GM21717 (cell line): ENCODE measurements around the gene HOXA7.

Experiments used
- ATAC-seq: cut with Tn5 transposase; IDR thresholded peaks from one replicate; pipeline ENCODE4 v1.9.1; 2021; ENCODE audit warnings: mild to moderate bottlenecking, moderate library complexity; ENCODE audit not compliant: unreplicated experiment

Gene HOXA7

GRCh38 chr7:27182861-27183681 lies 26.6 kb upstream of the HOXA7 start:
- ATAC-seq = no peak

DNA sequence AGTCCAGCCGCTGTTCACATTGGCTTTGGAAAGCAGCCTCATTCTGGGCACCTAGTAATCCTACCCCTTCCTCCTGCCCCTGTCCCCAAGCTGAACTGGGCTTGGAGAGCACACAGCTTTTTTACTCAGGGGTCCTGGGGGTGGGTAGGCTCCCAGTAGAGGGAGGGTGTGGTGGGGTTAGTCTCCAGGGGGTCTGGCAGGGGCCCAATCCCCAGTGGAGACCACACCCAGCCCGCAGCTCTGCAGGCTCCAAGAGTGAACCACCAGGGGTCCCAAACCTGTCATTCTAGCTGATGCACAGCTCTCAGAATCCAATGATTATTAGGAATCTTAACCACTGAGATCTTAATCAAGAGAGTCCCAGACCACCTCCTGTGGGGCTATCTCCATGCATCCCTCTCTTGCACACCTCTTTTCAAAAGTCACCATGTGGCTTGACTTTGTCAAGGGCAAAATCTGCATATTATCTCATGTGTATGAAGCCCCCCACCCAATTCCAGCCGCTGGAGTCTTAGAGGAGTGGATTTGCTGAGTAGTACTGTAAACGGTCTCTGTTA lies 25.9 kb upstream of the HOXA7 start:
- no peak for ATAC-seq

GRCh38 chr7:27181795-27182275 lies 25.4 kb upstream of the HOXA7 start:
- no peak for ATAC-seq

DNA sequence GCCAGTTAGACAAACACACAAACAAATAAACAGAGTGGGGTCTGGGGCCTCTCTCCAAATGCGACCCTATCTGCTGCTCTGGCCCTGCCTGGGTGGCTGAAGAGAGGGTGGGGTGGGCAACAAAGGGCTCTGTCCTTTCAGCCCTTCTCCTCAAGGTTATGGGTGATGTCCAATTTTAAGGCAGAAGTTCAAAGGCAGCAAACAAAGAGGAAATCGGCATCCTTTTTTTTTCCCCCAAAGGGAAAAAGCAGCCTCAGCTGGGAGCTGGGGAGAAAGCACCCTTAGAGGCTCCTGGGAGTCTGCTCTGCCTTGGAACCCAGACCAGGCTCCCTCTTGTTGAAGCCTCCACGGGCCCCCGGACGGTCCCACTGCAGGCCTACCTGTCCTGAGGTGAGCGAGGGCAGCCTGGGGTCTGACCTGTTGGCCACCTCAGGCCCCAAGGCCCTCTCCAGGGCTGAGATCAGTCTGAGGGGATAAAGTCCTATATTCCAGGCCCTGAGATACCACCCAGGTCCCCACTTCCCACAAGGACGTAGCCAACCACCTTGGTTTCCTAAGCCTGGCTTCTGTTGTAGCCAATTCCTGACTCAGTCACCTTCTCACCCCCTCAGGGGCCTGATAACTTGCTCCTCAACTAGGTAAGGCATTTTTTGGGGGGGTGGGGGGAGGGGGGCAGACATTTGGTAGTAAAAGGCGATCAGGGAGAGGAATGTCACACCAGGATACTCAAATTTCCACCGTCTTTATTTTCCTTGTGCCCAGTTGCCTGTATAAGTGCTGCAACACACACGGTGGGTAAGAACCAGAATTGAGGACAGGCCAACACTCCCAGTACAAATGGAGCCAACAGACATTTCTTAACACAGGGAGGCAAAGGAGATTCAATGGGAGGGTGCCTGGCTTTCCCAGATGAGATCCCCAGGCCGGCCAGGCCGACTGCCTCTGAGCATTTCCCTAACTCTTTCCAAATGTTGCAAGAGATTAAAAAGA lies 24.3 kb upstream of the HOXA7 start:
- ATAC-seq = no peak

GRCh38 chr7:27179503-27180430 lies 23.3 kb upstream of the HOXA7 start:
- ATAC-seq = no peak

DNA sequence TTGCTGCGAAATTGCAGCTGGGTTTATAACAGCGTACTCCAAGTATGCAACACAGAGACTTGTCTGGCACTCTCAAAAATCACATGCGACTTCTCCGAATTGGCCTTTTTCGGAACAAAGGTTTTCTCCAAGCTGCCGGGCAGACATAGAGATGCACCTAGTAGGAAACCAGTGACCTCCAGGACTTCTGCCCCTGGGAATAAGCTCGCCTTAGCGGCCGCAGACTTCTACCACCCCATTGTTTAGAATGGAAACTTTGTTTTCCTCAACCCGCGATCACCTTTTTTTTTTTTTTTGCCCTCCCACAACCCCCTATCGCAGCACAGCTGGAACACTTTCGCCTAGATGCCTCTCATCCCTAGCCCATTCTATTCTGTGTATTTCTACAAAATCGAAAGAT lies 22.6 kb upstream of the HOXA7 start:
- ATAC-seq = no peak

DNA sequence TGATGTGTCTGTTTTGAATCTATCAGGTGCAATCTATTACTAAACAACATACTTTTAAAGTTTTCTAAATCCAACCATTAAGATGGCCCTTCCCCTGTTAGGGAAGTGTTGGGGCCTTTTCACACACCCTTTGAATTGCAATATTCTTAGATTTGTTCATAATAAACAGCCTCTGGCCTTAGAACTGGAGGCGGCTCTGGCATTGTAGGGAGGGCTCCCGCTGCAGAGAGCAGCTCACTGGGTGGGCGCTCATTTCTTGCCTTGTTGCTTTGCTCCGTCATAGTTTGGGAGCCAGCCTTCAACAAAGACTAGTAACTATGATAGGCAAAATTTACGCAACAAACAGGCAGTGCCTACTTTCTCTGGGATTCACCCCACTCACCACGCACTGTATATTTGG lies 21.9 kb upstream of the HOXA7 start:
- no peak for ATAC-seq

DNA sequence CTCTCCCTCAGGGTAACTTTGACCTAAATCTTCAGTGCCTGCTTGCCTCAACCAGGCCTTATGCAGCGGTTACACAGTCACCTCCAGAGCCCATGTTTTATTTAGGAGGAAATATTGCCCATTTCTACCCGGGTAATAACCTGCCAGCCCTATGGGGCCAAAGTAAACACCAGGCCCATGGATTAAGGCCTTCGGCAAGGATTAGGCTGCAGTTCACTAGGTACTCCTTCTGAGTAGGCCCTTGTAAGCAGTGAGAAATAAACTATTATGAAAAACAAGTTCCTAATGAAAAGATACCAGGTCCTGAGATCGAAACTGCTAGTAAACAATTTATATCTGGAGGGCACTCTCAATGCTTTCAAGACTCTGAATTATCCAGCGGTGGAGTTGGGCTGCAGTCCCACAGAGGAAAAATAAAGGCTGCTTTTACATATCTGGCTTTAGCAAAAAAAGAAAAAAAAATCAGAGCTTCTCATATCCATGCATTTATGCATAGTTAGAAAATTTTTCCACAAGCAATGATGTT lies 21.4 kb upstream of the HOXA7 start:
- ATAC-seq = no peak

DNA sequence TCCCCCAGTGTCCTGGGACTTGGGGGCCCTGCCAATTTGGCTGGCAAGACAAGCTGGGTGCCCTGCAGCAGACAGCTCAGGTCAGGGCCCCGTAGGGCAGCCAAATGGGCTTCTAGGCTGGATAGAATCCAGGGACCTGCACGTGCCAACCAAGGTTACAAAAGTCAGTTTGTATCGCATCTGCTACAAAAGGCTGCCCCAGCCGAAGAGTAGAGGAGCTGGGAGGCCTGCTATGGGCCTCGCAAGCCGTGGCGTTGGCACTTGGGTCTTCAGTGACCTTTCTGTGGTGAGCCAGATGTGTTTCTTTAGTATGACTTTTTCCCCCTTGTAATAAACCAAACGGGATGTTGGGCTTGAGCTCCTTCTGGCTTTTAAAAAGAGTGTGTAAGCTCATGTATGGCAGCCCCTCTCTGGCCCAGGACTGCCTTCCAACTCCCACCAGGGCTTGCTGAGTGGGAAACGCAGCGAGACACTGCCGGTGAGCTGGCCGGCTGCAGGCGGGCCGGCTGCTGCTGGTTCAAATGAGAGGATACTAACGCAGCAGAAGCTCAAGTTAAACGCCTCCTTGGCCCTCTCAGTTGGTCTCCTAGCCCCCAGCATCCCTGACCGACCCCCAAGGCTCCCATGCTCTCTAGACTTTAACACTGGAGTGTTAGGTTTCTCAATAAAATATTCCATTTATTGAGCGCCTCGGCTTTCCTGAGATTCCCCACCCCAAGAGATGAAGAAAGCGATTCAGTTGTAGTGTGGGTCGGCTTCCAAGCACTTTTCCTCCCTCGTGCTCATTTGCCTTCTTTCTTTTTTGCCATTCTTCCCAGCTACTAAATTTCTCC lies 20.7 kb upstream of the HOXA7 start:
- no peak for ATAC-seq

DNA sequence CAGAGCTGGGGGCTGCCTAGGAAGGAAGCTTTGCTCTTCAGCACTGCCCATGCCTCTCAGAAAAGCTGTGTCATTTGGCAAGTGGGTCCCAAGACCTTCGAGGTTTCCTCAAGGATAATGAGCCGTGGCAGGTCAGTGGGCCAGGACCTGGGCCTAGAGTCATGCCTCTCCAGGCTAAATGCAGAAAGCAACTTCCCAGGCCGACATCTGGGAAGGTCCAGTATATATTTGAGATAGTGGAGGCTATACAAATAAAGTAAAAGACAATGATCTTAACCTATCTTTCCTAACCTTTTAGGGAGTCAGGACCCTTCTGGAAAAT lies 20.0 kb upstream of the HOXA7 start:
- ATAC-seq = no peak

DNA sequence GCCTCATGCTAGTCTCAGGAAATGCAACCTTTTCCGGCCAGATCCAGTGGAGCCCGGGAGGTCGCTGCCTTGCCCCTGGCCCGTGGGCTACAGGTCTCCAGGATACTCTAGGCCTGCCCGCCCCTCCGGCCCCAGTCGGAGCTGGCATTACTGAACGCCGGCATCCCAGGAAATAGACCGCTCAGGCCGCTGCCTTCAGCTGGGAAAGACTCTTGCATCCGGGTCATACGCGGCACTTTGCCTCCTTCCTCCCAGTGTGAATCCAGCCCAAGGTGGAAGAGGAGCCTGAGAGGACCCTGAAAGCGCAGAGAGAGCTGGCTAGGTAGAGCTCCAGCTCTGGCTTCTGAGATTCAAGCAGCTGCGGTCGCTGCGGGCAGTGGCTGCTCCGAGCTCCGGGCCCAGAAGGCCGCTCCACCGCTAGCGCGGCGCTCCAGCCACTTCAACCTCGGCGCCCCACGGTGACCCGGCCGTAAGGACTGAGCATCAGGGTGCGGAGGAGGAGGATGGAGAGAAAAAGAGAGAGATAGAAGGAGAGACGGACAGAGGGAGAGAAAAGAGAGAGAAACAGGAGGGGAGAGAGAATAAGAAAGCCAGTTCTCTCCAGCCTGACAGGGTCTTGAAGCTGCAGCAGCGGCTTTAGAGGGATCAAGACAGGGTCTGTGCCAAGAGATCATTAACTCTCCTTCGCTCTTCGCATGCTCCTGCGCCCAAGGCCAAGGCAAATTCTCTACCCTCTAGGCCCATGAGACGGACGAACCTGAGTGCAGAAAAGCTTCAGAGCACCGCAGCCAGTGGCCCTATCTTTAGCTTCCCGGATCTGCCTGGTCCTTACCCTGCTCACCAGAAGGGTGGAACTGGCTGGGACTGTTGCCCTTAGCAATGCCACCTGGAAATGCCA lies 19.4 kb upstream of the HOXA7 start:
- ATAC-seq = no peak

- ATAC-seq = no peak
Measured at GRCh38 chr7:27174874-27175625, 18.6 kb upstream of the HOXA7 start.

GRCh38 chr7:27173956-27174873 lies 17.7 kb upstream of the HOXA7 start, which contains the start of gene HOXA10:
Gene HOXA10 (minus strand): TSS chr7:27174320. CDS start chr7:27174306, 14 bp downstream.
- no peak for ATAC-seq

DNA sequence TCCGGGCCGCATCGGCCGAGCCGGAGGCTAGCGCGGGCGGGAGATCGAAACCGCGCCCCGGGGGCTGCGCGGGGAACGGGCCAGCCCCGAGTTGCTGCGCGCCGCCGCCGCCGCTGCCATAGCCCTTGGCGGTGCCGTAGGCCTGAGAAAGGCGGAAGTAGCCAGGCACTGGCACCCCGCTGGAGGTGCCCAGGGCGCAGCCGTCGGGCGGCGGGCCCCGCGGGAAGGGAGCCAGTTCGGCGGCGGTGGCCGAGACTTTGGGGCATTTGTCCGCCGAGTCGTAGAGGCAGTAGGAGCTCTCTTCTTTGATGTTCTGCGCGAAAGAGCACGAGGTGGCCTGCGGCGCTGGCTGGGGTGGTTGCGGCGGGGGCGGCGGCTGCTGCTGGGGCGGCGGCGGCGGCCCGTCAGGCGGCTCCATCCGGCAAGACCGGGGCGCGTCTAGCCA lies 17.1 kb upstream of the HOXA7 start:
- no peak for ATAC-seq

GRCh38 chr7:27172823-27173510 lies 16.5 kb upstream of the HOXA7 start:
- no peak for ATAC-seq

GRCh38 chr7:27172315-27172774 lies 15.9 kb upstream of the HOXA7 start:
- no peak for ATAC-seq
